NT2/D1 (cell line): Measurements from ENCODE around the gene SLC38A10.

ENCODE experiments used
- DNase-seq: peaks from one replicate; pipeline ENCODE4 v3.0.0-alpha.2; 2011; ENCODE audit warnings: low read depth, low spot score
- H3K27me3 ChIP-seq: 2 replicates; pipeline ENCODE4 v1.6.0; 2011; ENCODE audit warnings: mild to moderate bottlenecking; ENCODE audit not compliant: insufficient read length, insufficient read depth
- H3K36me3 ChIP-seq: 2 replicates; pipeline ENCODE4 v1.6.1; 2011; ENCODE audit warnings: mild to moderate bottlenecking, low read length, mixed read lengths; ENCODE audit not compliant: insufficient read depth, insufficient read length
- H3K4me1 ChIP-seq: 2 replicates; pipeline ENCODE4 v1.5.1; 2011; ENCODE audit not compliant: insufficient read depth, insufficient read length
- H3K4me3 ChIP-seq: 2 replicates; pipeline ENCODE4 v1.5.1; 2011; ENCODE audit warnings: low read depth; ENCODE audit not compliant: insufficient read length
- H3K9ac ChIP-seq: 2 replicates; pipeline ENCODE4 v1.6.0; 2011; ENCODE audit warnings: low read depth; ENCODE audit not compliant: insufficient read length
- H3K9me3 ChIP-seq: 2 replicates; pipeline ENCODE4 v1.5.1; 2011; ENCODE audit warnings: mild to moderate bottlenecking, low read length; ENCODE audit not compliant: insufficient read depth
- SUZ12 ChIP-seq: IDR thresholded peaks from 2 replicates; pipeline ENCODE4 v1.6.1; 2011; ENCODE audit not compliant: insufficient read length, insufficient read depth; ENCODE audit errors: extremely low read depth
- YY1 ChIP-seq: IDR thresholded peaks from 2 replicates; pipeline ENCODE4 v1.6.1; 2011; ENCODE audit not compliant: insufficient read length, insufficient read depth
- ZNF274 ChIP-seq: IDR thresholded peaks from 2 replicates; pipeline ENCODE4 v1.6.1; 2011; ENCODE audit warnings: mild to moderate bottlenecking, low read depth, low read length

Gene SLC38A10

DNA sequence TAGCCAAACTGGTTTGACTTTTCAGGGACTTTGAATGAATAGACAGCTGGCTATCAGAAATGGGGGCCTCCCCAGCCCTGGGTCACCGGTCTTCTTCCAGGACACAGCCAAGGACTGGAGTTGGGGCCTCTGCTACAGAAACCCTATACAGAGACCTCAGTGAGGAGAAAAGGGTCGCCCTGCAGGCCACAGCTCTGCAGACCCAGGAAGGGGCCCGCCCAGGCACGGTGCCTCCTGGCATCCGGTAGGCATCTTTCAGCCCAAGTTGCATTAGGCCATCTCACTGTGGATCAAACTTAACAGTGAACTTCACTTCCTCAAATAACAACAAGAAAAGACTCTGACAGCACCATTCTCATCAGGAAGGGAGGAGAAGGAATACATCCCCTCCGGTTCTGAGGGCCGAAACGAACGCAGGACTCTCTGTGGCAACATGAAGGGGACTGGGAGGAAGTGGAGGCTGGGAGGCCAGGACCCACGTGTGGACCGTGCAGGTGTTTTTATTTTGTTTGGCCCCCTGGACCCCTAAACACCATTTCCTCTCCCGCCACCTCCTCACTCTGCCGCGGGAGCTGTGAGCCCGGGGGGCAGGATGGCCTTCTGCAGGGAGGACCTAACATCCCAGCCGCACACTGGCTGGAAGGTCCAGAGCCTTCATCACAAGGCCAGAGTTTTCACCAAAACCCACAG lies 7.2 kb downstream of the SLC38A10 start:
- peaks cover 17% of the 10 kb centered on the region for H3K4me1 ChIP-seq

GRCh38 chr17:81287152-81287551 lies 8.0 kb downstream of the SLC38A10 start:
- Histone ChIP-seq H3K4me3 (no peak overlapping the region), H3K36me3 (peaks cover 71% of the 10 kb centered on the region), H3K9me3 (no peaks in the 10 kb centered on the region), H3K27me3 (no peaks in the 10 kb centered on the region), H3K4me1 (peaks cover 16% of the 10 kb centered on the region), H3K9ac (no peak overlapping the region)
- TF ChIP-seq YY1 (no peak), SUZ12 (no peak), ZNF274 (no peak)
- DNase-seq = no peak

More for the DNA sequence above, 7.2 kb downstream of the SLC38A10 start:
- Histone ChIP-seq H3K9ac (no peak overlapping the region), H3K4me3 (no peak overlapping the region), H3K9me3 (no peaks in the 10 kb centered on the region), H3K36me3 (peaks cover 63% of the 10 kb centered on the region), H3K27me3 (no peaks in the 10 kb centered on the region)
- no peak for DNase-seq
- TF ChIP-seq SUZ12 = no peak
- TF ChIP-seq YY1 = no peak
- no peak for TF ChIP-seq ZNF274

GRCh38 chr17:81286491-81287145 lies 8.5 kb downstream of the SLC38A10 start:
- H3K4me3 ChIP-seq = no peak overlapping the region
- no peak for DNase-seq
- H3K9me3 ChIP-seq = no peaks in the 10 kb centered on the region
- TF ChIP-seq YY1 (no peak), SUZ12 (no peak), ZNF274 (no peak)
- H3K27me3 ChIP-seq = no peaks in the 10 kb centered on the region
- H3K36me3 ChIP-seq = peaks cover 74% of the 10 kb centered on the region
- peaks cover 18% of the 10 kb centered on the region for H3K4me1 ChIP-seq
- H3K9ac ChIP-seq = no peak overlapping the region

DNA sequence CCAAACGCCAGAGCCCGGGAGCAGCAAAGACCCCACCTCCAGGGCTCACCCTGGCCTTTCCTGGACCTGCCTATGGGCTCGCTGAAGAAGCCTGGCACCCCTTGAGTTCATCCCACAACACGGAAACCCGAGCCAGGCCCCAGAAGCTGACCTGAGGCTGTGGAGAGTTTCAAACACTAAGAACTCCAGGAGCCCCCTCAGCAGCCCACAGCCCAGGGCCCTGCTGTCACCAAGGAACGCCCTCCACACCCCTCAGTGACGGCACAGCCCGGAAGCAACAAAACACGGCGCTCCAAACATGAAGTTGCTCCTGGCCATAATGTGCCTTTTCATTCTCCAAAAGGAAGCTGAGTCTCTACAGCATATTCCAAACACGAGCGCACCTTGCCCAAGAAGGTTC lies 9.2 kb downstream of the SLC38A10 start:
- TF ChIP-seq ZNF274 = no peak
- TF ChIP-seq SUZ12 = no peak
- no peak overlapping the region for H3K4me3 ChIP-seq
- no peaks in the 10 kb centered on the region for H3K9me3 ChIP-seq
- H3K36me3 ChIP-seq = peaks cover 74% of the 10 kb centered on the region
- DNase-seq = no peak
- peaks cover 16% of the 10 kb centered on the region for H3K4me1 ChIP-seq
- H3K27me3 ChIP-seq = no peaks in the 10 kb centered on the region
- peak overlapping the region; percentile 9 for H3K9ac ChIP-seq

DNA sequence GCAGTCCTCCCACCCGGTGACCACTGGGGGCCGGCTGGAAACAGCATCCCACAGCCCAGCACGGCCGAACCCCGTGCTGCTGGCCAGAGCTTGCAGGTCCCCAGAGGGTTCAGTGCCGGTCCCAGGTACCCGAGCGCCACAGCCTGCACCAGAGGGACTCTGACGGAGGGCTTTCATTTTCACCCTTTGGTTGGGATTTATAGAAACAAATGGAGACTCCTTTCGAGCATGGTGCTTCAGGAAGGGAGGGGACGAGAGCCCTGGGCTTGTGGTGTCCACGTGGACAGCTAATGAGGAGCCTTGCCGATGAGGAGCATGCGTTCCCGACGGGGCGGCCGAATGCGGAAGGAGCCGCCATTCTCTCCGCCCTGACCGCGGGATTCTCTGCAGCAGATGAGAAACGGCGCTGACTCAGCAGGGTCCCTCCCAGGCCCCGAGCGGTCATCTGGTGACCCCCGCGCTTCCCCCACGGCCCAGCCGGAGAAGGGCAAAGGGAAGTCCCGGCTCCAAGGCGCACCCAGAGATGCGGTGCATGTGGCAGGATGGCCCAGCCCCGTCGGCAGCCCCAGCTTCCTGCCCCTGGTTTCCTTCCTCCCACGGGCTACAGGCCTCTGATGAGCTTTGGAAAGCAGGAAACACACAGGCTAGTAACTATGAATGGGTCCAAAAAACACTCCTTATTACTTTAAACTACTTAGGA lies 9.8 kb downstream of the SLC38A10 start:
- H3K4me1 ChIP-seq = peaks cover 16% of the 10 kb centered on the region

GRCh38 chr17:81282876-81283275 lies 12.2 kb downstream of the SLC38A10 start:
- no peak for TF ChIP-seq ZNF274
- TF ChIP-seq YY1 = no peak
- no peak for TF ChIP-seq SUZ12

More for the DNA sequence above, 9.8 kb downstream of the SLC38A10 start:
- H3K9ac ChIP-seq = peak overlapping the region; percentile 64
- TF ChIP-seq ZNF274 (no peak), SUZ12 (no peak), YY1 (no peak)
- H3K27me3 ChIP-seq = no peaks in the 10 kb centered on the region
- H3K4me3 ChIP-seq = no peak overlapping the region
- H3K9me3 ChIP-seq = no peaks in the 10 kb centered on the region
- peaks cover 73% of the 10 kb centered on the region for H3K36me3 ChIP-seq
- DNase-seq = no peak

GRCh38 chr17:81282141-81282540 lies 13.0 kb downstream of the SLC38A10 start:
- peaks cover 16% of the 10 kb centered on the region for H3K4me1 ChIP-seq
- no peak for TF ChIP-seq ZNF274
- no peak for DNase-seq
- no peaks in the 10 kb centered on the region for H3K9me3 ChIP-seq
- H3K4me3 ChIP-seq = no peak overlapping the region
- peaks cover 68% of the 10 kb centered on the region for H3K36me3 ChIP-seq
- no peak overlapping the region for H3K9ac ChIP-seq
- H3K27me3 ChIP-seq = no peaks in the 10 kb centered on the region

More at GRCh38 chr17:81282876-81283275, 12.2 kb downstream of the SLC38A10 start:
- H3K4me1 ChIP-seq = peaks cover 16% of the 10 kb centered on the region
- H3K36me3 ChIP-seq = peaks cover 69% of the 10 kb centered on the region
- no peak for DNase-seq
- peak overlapping the region; percentile 32 for H3K9ac ChIP-seq
- no peaks in the 10 kb centered on the region for H3K9me3 ChIP-seq
- H3K27me3 ChIP-seq = no peaks in the 10 kb centered on the region
- no peak overlapping the region for H3K4me3 ChIP-seq
